Psoas muscle (tissue), 8 donors: ENCODE data around the gene DENND1A. TPM values are rescaled to one million over a fixed set of nuclear protein-coding genes. Genes with fewer than 3 reads are reported as not detected.

Experiments used
- ATAC-seq, 4 donors: fragments of 200-7000 bp; cut with Tn5 transposase; one replicate each; pipeline ENCODE4 v1.9.1; 2020; ENCODE audit warnings: moderate library complexity in 3 of 4, mild to moderate bottlenecking in 2 of 4
- DNase-seq, 2 donors: peaks; one replicate each; pipeline ENCODE4 v3.0.0-alpha.2; 2020
- H3K27ac ChIP-seq: fragments of 200-600 bp; one replicate; pipeline ENCODE4 v1.8.0; 2022
- H3K27me3 ChIP-seq, 3 donors: fragments of 200-600 bp in 1 of 3; one replicate each; pipeline versions ENCODE4 v1.6.1 to v1.8.0; 2013 to 2022; ENCODE audit warnings: low read length in 2 of 3, mild to moderate bottlenecking in 2 of 3, moderate library complexity in 1 of 3; ENCODE audit not compliant: insufficient read depth in 3 of 3
- H3K36me3 ChIP-seq, 2 donors: fragments of 200-600 bp in 1 of 2; one replicate each; pipeline versions ENCODE4 v1.6.1 to v1.8.0; 2013 to 2022; ENCODE audit warnings: low read depth in 1 of 2, mild to moderate bottlenecking in 1 of 2, moderate library complexity in 1 of 2; ENCODE audit not compliant: insufficient read depth in 1 of 2
- H3K4me1 ChIP-seq: fragments of 200-600 bp; one replicate; pipeline ENCODE4 v1.8.0; 2022
- H3K4me3 ChIP-seq: fragments of 200-600 bp; one replicate; pipeline ENCODE4 v1.8.0; 2022; ENCODE audit warnings: mild to moderate bottlenecking
- H3K9me3 ChIP-seq: fragments of 200-600 bp; one replicate; pipeline ENCODE4 v1.8.0; 2022
- CTCF ChIP-seq: fragments of 200-600 bp; IDR thresholded peaks from one replicate; pipeline ENCODE4 v1.8.0; 2022; ENCODE audit warnings: antibody characterized with exemption
- WGBS, 3 donors: extraction: QIAGEN DNeasy Blood & Tissue Kit; methylation state at CpG; one replicate each; pipeline versions ENCODE4 v1.1.6 to v1.1.7; 2013; 5-methylcytosine and 5-hydroxymethylcytosine counted together
- intact Hi-C, 2 donors: fragments of 100-400 bp; cut with DNase I; formaldehyde crosslinking; loops; one replicate each; pipeline versions ENCODE4 v1.11.0 to v1.14.2; 2022
- polyA plus RNA-seq, 3 donors: library from polyadenylated mRNA; stranded (reverse); fragments of 200-250 nt; gene quantifications; one replicate each; pipeline ENCODE4 v1.2.3, GENCODE V29; 2013
- total RNA-seq, 4 donors: library from RNA; stranded (reverse); fragmentation: NEBNext Ultra II Directional in 2 of 4; extraction: Animal tissue kit (Norgen Biotek cat#: 25700) in 2 of 4; gene quantifications; one replicate each; pipeline versions ENCODE4 v1.2.1 to v1.2.4, GENCODE V29; 2021 to 2023
- donor health status: healthy with polysubstance abuse.
- donor health status: DM: no; HTN: no; CAD: no; lungs with moderate emphysema.
- donor health status: Bipolar disorder and iron deficiency.
- donor health status: healthy.
- donor health status: DM: yes; HTN: yes; CAD: no.
- donor health status: DM: no; HTN: no; CAD: no.
- donor health status: DM: no; HTN: no; CAD: no.
- donor health status: DM: yes; HTN: yes; CAD: no.

DENND1A gene
- total and polyA plus RNA-seq, 7 donors = 6.1 to 17.3 (median 13.9) TPM

GRCh38 chr9:123567013-123567412, 362.9 kb downstream of the DENND1A start:
- ATAC-seq = no peak
- no peaks in the 10 kb centered on the region for H3K9me3 ChIP-seq
- no peak for DNase-seq
- H3K4me3 ChIP-seq = no peak overlapping the region
- 97 to 99% (median 98%) methylated on average over 3 of the region's 3 CpGs for WGBS, 3 donors
- H3K4me1 ChIP-seq = peaks cover 7% of the 10 kb centered on the region
- TF ChIP-seq CTCF = no peak
- no peaks in the 10 kb centered on the region for H3K36me3 ChIP-seq
- intact Hi-C loops = no loop called here
- H3K27me3 ChIP-seq = no peaks in the 10 kb centered on the region
- no peak overlapping the region for H3K27ac ChIP-seq

GRCh38 chr9:123564652-123565051, 365.3 kb downstream of the DENND1A start:
- Histone ChIP-seq H3K27ac (no peak overlapping the region), H3K9me3 (no peaks in the 10 kb centered on the region), H3K27me3 (no peaks in the 10 kb centered on the region), H3K4me3 (no peak overlapping the region), H3K4me1 (peaks cover 7% of the 10 kb centered on the region), H3K36me3 (no peaks in the 10 kb centered on the region)
- ATAC-seq = no peak
- TF ChIP-seq CTCF = no peak
- WGBS, 3 donors = 93 to 99% (median 96%) methylated on average over 1 of the region's 1 CpG
- no peak for DNase-seq
- intact Hi-C loops = no loop called here

- TF ChIP-seq CTCF = no peak
- DNase-seq (no peak), ATAC-seq (peak in 3 of 4 donors; percentile 15 to 40 (median 35))
- Histone ChIP-seq H3K27ac (no peak overlapping the region), H3K36me3 (no peaks in the 10 kb centered on the region), H3K9me3 (no peaks in the 10 kb centered on the region), H3K4me3 (no peak overlapping the region), H3K4me1 (no peaks in the 10 kb centered on the region), H3K27me3 (no peaks in the 10 kb centered on the region)
- intact Hi-C loops = no loop called here
- WGBS, 3 donors = 72 to 87% (median 81%) methylated on average over 6 of the region's 6 CpGs
Observed at GRCh38 chr9:123562844-123563346, 367.0 kb downstream of the DENND1A start.

- DNase-seq (no peak), ATAC-seq (no peak)
- H3K27me3 ChIP-seq = no peaks in the 10 kb centered on the region
- no peak for TF ChIP-seq CTCF
- H3K4me1 ChIP-seq = no peaks in the 10 kb centered on the region
- H3K4me3 ChIP-seq = no peak overlapping the region
- WGBS, 3 donors = 87 to 88% (median 88%) methylated on average over 6 of the region's 6 CpGs
- H3K36me3 ChIP-seq = peaks cover 0 to 15% of the 10 kb centered on the region in 2 donors
- no peaks in the 10 kb centered on the region for H3K9me3 ChIP-seq
- H3K27ac ChIP-seq = no peak overlapping the region
- intact Hi-C loops = no loop called here
Observed at GRCh38 chr9:123561046-123561445, 368.9 kb downstream of the DENND1A start.
